NCI-H446 treated with DMSO at 0.1 percent for 48 hours (cell line): ENCODE data around the gene ELOVL2.
"Not testable (repeated sequence)": the region's sequence is repeated elsewhere in the genome, so short reads cannot be mapped to it uniquely, and the experiment has no call there.

Experiments used
- DNase-seq: peaks from one replicate; lab custom pipeline; 2025; lab: John Stamatoyannopoulos, UW

Gene ELOVL2

GRCh38 chr6:11021714-11022113, 22.4 kb downstream of the ELOVL2 start:
- DNase-seq: no peak

DNA sequence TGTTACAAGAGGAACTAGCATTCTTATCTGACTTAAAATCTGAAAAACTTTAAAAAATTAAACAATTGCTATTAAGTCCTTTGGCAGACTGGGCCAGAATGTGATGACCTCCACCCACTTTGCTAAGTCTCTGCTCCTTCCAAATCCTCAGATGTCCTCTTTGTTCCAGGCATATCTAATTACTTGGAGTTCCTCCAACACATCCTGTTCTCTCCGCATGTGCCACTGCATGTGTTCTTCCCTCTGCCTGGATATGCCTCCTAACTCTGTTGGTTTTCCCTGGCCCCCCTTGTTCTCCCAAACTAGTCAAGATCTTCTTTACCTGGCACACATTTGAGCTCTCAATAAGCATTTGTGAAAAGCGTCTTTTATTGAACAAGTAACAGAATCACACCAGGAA, 23.1 kb downstream of the ELOVL2 start:
- no peak for DNase-seq

DNA sequence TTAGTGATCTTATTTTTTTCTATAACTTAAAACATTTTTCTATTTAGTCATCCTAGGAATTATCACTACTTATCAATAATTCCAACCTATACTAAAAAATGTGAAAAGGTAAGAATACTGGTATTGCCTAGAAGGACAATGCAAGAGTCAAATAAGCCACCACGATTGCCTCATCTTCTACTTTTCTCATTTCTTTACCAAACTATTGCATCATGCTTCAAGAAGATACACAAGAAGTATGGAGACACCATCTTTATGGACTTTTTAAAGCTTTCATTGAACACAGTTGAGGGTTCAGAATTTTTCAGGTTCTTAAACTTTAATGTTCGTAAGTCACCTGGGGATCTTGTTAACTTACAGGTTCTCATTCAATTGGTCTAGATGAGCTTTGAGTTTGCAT, 25.9 kb downstream of the ELOVL2 start:
- no peak for DNase-seq

DNA sequence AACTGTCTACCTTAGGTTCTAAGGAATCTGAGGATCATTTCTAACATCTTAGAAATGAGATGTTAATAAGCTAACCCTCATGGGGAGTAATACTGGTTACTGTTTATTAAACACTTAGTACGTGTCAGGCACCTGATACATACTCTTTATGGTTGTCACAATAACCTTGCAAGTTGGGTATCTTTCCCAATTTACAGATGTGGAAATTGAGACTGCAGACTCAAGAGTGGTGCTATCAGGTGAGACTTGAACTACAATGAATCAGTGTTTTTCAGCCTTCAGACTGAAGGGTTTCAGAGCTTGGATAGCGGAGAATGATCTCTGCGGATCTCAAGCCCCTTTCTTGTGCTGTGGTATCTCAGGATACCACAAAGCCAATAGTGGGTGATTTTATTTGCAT, 27.0 kb downstream of the ELOVL2 start:
- no peak for DNase-seq

DNA sequence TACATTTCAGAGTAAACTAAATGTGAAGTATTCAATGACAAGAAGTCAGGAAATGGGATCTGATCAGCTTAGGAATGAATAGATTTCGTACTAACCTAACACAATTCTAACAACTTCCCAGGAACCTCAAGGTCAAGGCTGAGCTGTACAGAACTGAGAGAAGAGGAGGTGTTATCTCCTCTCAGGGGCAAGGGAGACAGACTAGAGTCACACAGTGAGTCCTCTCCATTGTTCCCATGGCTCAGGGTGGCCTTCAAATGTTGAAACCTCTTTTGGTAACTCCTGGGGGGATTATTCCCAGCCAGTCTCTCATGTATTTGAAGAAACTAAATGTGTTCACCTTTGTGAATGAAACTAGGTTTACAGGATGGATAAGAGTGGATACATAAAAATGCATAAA, 27.7 kb downstream of the ELOVL2 start:
- DNase-seq: no peak

- DNase-seq: no peak
These were observed 29.0 kb downstream of the ELOVL2 start for GRCh38 chr6:11015102-11015501.

DNA sequence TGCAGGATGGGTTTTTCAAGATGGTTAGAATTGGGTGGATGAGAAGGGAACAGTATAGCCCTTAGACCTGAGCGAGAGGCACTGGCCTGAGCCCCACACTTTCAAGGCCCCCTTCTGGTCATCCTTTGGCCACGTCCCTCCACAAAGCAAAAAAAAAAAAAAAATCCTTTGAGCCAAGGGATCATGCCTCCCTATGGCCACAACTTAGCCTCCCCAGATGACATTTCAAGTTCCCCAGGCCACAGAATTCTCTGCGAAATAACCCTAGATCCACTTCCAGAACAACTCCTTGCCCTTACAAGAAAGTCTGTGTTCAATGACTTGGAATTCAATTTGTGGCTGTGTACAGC, 30.4 kb downstream of the ELOVL2 start:
- DNase-seq: no peak

GRCh38 chr6:11012976-11013720, 31.0 kb downstream of the ELOVL2 start:
- no peak for DNase-seq

DNA sequence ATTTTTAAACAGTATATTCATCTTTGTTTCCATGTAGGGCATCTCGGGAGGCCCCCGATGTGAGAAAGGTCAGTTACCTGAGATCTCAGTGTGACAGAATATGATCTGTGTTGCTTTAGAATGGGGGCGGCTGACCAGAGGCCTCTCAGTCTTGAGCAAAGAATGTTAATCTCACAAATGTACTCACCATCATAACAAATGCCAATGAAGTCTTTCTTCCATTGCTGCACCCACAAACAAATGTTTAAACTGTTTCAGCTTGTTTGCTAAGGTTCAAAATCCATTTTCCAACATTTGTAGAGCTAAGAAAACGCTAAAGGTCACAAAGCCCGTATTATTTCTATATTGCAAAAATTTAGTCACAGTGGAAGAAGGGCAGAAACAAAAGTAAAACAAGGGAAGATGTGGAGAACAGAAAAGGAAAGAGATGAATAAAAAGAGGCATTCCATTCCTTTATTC, 31.8 kb downstream of the ELOVL2 start:
- DNase-seq: no peak

DNA sequence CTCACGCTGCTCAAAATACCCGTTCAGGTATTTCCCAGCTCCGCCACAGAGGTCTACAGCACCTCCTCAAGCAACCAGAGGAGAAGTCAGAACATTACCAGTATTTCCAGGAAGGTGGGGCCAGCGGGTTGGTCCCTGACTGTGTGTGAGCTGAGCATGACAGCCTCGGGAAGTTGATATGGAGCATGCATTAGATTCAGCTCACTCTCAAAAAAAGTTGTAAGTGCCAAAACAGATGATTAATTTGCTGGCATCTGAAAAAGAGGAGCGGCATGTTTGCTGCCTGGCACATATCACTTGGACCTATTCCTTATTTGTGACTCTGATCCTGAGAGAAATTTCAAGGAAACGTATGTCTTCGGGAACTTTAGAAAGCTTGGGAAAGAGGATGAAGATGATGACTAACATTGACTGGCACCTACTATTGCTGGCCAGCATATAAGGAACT, 32.3 kb downstream of the ELOVL2 start:
- no peak for DNase-seq

DNA sequence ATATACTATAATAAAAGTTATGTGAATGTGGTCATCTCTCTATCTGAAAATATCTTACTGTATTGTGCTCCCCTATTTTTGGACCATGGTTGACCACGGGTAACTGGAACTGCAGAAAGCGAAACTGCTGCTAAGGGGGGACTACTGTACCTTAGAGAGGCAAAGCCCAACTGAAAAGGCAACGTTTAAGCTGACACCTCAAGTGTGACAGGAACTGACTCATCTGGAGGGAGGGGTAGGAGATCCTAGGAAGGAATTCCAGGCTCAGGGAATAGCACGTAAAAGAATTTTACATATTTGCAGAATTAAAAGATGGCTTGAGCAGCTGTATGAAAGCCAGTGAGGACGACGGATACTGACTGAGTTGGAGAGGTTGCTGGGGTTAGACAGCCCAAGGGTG, 34.8 kb downstream of the ELOVL2 start:
- DNase-seq: no peak

GRCh38 chr6:11008821-11009220, 35.3 kb downstream of the ELOVL2 start:
- no peak for DNase-seq

DNA sequence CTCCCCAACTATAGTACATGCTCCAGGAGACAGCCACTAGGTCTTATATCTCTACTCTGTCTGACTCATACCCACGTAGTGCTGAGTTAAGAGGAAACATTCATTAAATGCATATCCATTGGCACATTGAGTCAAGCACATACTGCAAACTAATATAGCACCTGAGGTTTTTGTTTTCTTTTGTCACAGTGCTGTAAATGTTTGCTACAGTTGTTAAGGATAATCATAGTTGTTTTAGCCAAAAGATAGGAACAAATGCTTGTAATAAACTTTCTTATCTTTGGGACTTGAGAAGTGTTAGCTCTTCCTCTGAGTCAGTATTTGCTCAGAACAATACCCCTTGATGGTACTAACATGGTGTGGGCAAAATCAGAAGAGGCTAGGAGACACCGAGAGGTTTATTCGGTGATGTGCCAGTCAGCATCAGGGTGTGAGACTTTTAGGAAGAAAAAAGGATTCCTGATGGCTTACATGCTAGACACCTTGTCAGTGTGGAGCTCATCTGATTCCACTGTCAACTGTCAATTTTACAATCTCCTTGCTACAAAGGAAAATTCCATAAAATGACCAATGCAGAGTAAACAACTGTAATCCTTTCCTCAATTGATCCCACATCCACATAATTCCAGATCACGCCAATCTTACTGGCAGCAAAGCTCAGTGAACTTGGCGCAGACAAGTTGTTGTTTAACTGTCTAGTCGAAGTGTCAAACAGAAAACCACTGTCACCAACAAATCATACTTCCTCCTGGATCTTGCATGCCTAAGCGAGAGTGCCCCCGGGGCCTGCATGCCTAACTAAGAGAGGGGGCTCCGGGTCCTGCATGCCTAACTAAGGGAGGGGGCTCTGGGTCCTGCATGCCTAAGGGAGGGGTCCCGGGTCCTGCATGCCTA, 36.1 kb downstream of the ELOVL2 start:
- no peak for DNase-seq

DNA sequence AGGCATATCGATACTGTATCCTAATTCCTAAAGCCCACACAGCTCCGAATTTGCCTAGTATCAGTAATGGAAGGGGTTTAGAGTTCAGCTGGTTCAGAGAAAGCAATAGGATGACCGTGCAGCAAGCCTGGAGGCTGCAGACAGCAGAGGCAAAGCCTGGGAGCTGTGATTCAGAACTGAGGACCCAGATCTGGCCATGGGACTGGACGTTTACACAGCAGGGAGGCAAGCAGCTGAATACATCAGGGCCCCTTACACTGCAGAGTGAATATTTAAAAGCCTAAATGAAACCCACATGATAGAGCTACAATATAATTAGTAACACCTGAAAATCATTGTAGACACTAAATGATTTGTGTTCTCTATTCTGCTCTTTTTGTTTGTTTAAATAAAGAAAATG, 38.0 kb downstream of the ELOVL2 start:
- DNase-seq: no peak

DNA sequence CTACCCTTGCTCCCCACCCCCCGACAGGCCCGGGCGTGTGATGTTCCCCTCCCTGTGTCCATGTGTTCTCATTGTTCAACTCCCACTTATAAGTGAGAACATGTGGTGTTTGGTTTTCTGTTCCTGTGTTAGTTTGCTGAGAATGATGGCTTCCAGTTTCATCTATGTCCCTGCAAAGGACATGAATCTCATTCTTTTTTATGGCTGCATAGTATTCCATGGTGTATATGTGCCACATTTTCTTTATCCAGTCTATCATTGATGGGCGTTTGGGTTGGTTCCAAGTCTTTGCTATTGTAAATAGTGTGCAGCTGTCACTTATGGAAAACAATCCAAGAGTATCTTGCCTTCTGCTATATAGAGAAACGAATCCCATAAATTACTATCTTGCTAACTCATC, 40.8 kb downstream of the ELOVL2 start:
- not testable (repeated sequence) for DNase-seq

DNA sequence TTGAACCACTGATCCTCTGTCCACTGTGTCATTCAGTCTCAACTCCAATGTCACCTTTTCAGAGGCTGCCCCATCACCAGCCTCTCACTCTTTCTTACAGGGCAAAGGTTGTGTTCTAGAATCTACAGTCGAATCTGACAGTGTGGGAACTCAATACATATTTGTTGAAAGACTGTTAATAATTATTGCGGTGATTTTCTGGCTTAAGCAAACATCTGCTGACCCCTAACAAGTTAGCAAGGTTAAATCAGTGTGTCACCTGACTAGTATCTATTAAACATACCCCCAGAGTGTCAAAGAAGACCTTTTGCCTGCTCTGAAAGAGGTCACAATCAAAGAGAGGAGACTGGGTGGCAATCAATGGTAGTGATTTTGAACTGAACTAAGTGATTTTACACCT, 41.9 kb downstream of the ELOVL2 start:
- no peak for DNase-seq

DNA sequence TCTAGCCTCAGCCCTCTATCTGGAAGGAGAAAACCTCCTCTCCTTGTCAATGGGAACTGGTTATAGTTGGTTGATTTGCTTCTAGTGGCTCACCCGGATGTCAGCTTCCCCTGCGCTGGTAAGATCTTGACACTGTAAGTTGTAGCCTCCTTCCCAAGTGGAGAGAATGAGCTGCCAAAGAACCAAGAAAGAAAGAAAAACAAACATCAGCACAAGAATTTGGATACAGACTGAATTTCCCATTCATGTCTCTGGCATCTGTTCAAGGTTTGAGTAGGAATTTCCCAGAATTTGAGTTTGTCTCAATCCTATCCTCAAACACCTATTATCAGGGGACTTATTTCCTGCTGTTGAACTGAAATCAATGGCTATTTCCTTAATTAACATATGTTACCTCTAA, 44.1 kb downstream of the ELOVL2 start:
- no peak for DNase-seq

- no peak for DNase-seq
These were observed 48.9 kb downstream of the ELOVL2 start for GRCh38 chr6:10995114-10995707.

- DNase-seq: no peak
These were observed 50.2 kb downstream of the ELOVL2 start for GRCh38 chr6:10993896-10994295.

DNA sequence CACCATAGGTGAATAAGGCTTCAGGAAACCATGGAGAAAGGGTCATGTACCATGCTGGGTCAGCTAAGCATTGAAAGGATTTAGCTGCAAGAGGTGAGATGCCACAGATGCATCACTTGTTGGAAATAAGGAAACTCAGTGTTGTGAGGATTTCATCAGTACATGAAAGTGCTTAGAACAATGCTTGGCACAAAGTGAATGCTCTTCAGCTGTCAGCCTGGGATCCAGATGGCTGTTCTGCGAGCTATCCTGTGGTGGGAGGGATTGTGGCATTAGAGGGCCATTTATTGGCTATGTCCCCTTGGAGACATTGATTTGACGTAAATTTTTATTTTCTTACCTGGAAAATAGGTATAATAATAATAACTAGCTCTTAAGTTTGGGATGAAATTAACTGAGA, 53.0 kb downstream of the ELOVL2 start:
- DNase-seq: no peak

DNA sequence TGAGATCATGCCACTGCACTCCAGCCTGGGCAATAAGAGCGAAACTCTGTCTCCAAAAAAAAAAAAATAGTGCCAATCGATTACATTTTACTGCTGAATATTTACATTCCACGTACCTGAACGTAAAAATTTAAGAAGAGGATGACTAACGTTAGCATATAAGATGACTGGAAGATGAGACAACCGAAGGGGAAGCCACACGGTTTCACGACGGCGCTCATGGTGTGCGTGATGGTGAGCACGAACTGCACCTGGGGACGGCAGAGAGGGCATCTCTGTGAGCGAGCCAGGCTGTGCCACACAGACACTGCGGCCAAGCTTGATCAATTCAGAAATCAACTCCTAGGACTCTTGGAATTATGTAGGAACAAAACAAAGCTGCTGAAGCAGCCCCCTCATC, 54.5 kb downstream of the ELOVL2 start:
- DNase-seq: no peak

DNA sequence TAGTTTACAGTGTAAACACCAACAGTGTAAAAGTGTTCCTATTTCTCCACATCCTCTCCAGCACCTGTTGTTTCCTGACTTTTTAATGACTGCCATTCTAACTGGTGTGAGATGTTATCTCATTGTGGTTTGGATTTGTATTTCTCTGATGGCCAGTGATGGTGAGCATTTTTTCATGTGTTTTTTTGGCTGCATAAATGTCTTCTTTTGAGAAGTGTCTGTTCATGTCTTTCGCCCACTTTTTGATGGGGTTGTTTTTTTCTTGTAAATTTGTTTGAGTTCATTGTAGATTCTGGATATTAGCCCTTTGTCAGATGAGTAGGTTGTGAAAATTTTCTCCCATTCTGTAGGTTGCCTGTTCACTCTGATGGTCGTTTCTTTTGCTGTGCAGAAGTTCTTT, 59.1 kb downstream of the ELOVL2 start:
- not testable (repeated sequence) for DNase-seq

GRCh38 chr6:10981409-10981808, 62.7 kb downstream of the ELOVL2 start:
- no peak for DNase-seq
